Measurements from ENCODE around the gene PRTN3.

- no peak for TF ChIP-seq CTCF (IDR thresholded peaks at IDR 0.05)
- no peak for TF ChIP-seq POLR2A (IDR thresholded peaks at IDR 0.05)
Observed at GRCh38 chr19:890831-891230, 50.0 kb downstream of the PRTN3 start.
